Mesendoderm (in vitro differentiated cells): ENCODE results near the gene COA5.

Source experiments
- DNase-seq: peaks from one replicate; pipeline ENCODE4 v3.0.0; 2013
- H2AK5ac ChIP-seq: 2 replicates; pipeline ENCODE4 v1.6.1; 2013; ENCODE audit warnings: low read length, inconsistent platforms
- H2BK120ac ChIP-seq: 2 replicates; pipeline ENCODE4 v1.6.1; 2013; ENCODE audit warnings: low read depth, mild to moderate bottlenecking, low read length, moderate library complexity, mixed read lengths
- H2BK15ac ChIP-seq: replicated peaks from 2 replicates; pipeline ENCODE4 v1.6.1; 2013; ENCODE audit warnings: low read depth, mild to moderate bottlenecking, moderate library complexity
- H2BK5ac ChIP-seq: 2 replicates; pipeline ENCODE4 v1.6.1; 2013; ENCODE audit warnings: low read length, inconsistent platforms
- H3K18ac ChIP-seq: 2 replicates; pipeline ENCODE4 v1.6.1; 2013; ENCODE audit warnings: mild to moderate bottlenecking, low read length, mixed read lengths
- H3K23ac ChIP-seq: one replicate; pipeline ENCODE4 v1.6.1; 2013; ENCODE audit warnings: low read length
- H3K27ac ChIP-seq: 2 replicates; pipeline ENCODE4 v1.5.1; 2013; ENCODE audit warnings: low read depth, mild to moderate bottlenecking, inconsistent platforms, low read length, moderate library complexity
- H3K27me3 ChIP-seq: 2 replicates; pipeline ENCODE4 v1.6.1; 2013; ENCODE audit warnings: low read length, control low read depth, mild to moderate bottlenecking, inconsistent platforms; ENCODE audit not compliant: insufficient read depth, poor library complexity
- H3K36me3 ChIP-seq: 2 replicates; pipeline ENCODE4 v1.6.1; 2013; ENCODE audit warnings: low read length, inconsistent platforms; ENCODE audit not compliant: control insufficient read depth, insufficient read depth
- H3K4ac ChIP-seq: one replicate; pipeline ENCODE4 v1.6.1; 2013; ENCODE audit warnings: low read depth, mild to moderate bottlenecking, low read length, moderate library complexity
- H3K4me1 ChIP-seq: 2 replicates; pipeline ENCODE4 v1.6.1; 2013; ENCODE audit warnings: low read depth, low read length, inconsistent platforms; ENCODE audit not compliant: control insufficient read depth
- H3K4me2 ChIP-seq: 2 replicates; pipeline ENCODE4 v1.6.1; 2013; ENCODE audit warnings: low read length
- H3K4me3 ChIP-seq: 2 replicates; pipeline ENCODE4 v1.5.1; 2013; ENCODE audit warnings: mild to moderate bottlenecking, low read length
- H3K56ac ChIP-seq: one replicate; pipeline ENCODE4 v1.6.1; 2013; ENCODE audit warnings: low read length
- H3K79me1 ChIP-seq: 2 replicates; pipeline ENCODE4 v1.6.1; 2013; ENCODE audit warnings: low read length, inconsistent platforms
- H3K79me2 ChIP-seq: 2 replicates; pipeline ENCODE4 v1.6.1; 2013; ENCODE audit warnings: mild to moderate bottlenecking, low read length; ENCODE audit not compliant: control insufficient read depth, insufficient read depth
- H3K9ac ChIP-seq: 2 replicates; pipeline ENCODE4 v1.6.1; 2013; ENCODE audit warnings: low read length, inconsistent platforms
- H4K5ac ChIP-seq: one replicate; pipeline ENCODE4 v1.6.1; 2013; ENCODE audit warnings: low read length
- H4K8ac ChIP-seq: one replicate; pipeline ENCODE4 v1.6.1; 2013; ENCODE audit warnings: low read depth, mild to moderate bottlenecking, control low read depth, low read length, moderate library complexity
- WGBS: extraction: QIAGEN DNeasy Blood & Tissue Kit; methylation state at CpG from one replicate; pipeline ENCODE4 v1.1.7; 2013; ENCODE audit warnings: low lambda C conversion rate, missing lambda C conversion rate; ENCODE audit not compliant: insufficient coverage; ENCODE audit errors: extremely low coverage; 5-methylcytosine and 5-hydroxymethylcytosine counted together

The COA5 gene

DNA sequence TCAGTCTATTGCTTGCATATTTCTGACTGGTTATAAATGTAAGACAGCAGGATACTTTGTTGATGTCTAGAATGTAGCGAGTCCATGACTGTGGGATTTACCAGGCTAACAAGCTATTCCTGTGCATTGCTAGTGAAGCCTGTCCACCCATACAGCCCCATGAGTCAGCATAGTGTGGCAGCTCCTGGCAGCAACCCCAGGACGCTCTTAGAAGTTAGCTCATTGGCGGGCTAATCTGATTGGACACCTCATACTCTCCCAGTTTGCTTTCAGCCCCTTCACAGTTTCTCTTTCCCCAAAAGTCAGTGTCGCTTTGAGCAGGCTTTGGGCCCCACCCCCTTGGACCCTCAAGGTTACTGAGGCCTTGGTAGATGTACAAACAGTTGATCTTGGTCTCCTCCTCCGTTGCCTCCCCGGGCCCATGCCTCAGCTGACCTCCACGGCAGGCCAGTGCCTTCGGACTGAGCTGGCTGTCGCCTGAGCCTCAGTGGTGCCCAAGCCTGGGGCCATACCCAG, 48.0 kb downstream of the COA5 start:
- Histone ChIP-seq H3K4me1 (no peaks in the 10 kb centered on the region), H3K27ac (no peak overlapping the region), H2BK15ac (no peak overlapping the region), H3K4me2 (no peak overlapping the region), H3K9ac (no peak overlapping the region), H3K79me1 (no peaks in the 10 kb centered on the region), H4K5ac (no peak overlapping the region), H4K8ac (no peak overlapping the region), H3K23ac (no peak overlapping the region), H2AK5ac (no peak overlapping the region), H3K18ac (no peak overlapping the region), H3K56ac (no peak overlapping the region), H3K4me3 (no peak overlapping the region), H3K27me3 (no peaks in the 10 kb centered on the region), H3K4ac (no peak overlapping the region), H3K36me3 (peaks cover 11% of the 10 kb centered on the region), H2BK120ac (no peak overlapping the region), H3K79me2 (no peaks in the 10 kb centered on the region), H2BK5ac (no peak overlapping the region)
- no peak for DNase-seq
- no CpG with 5 or more reads among the region's 9 CpGs for WGBS

DNA sequence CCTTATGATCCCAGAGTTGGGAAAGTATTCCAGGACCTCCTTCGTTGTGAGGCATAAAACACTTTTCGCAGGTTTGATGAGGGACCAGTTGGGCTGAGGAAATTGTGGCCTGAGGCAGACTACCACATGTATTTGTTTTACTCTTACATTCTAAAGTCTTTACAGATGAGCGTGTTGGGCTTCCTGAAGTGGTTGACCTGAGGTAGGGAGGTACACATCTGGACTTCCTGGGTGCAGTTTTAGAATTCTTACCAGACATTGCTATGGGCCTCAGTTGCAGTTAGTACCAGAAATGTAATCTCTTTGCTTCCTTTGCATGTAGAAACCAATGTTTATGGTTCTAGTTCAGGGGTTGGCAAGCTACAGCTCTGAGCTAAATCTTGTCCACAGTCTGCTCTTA, 48.7 kb downstream of the COA5 start:
- no peak overlapping the region for H3K23ac ChIP-seq
- no peak overlapping the region for H3K56ac ChIP-seq
- no CpG with 5 or more reads among the region's 3 CpGs for WGBS
- no peak overlapping the region for H3K4ac ChIP-seq
- H3K27me3 ChIP-seq, result no peaks in the 10 kb centered on the region
- no peak for DNase-seq
- H3K36me3 ChIP-seq, result peaks cover 14% of the 10 kb centered on the region
- H2BK120ac ChIP-seq, result no peak overlapping the region
- no peak overlapping the region for H4K8ac ChIP-seq
- no peaks in the 10 kb centered on the region for H3K4me1 ChIP-seq
- no peaks in the 10 kb centered on the region for H3K79me1 ChIP-seq
- no peaks in the 10 kb centered on the region for H3K79me2 ChIP-seq
- H3K4me3 ChIP-seq, result no peak overlapping the region
- H4K5ac ChIP-seq, result no peak overlapping the region
- H3K18ac ChIP-seq, result no peak overlapping the region
- no peak overlapping the region for H3K4me2 ChIP-seq
- H2BK15ac ChIP-seq, result no peak overlapping the region
- H2BK5ac ChIP-seq, result no peak overlapping the region
- H3K9ac ChIP-seq, result no peak overlapping the region
- H3K27ac ChIP-seq, result no peak overlapping the region
- no peak overlapping the region for H2AK5ac ChIP-seq

GRCh38 chr2:98558852-98559530, 49.3 kb downstream of the COA5 start:
- no peak for DNase-seq
- H3K4me1 ChIP-seq, result no peaks in the 10 kb centered on the region
- WGBS, result no CpG with 5 or more reads among the region's 16 CpGs
- no peak overlapping the region for H3K56ac ChIP-seq
- H4K8ac ChIP-seq, result no peak overlapping the region
- no peaks in the 10 kb centered on the region for H3K27me3 ChIP-seq
- no peak overlapping the region for H2BK5ac ChIP-seq
- H3K23ac ChIP-seq, result no peak overlapping the region
- H2BK120ac ChIP-seq, result no peak overlapping the region
- H3K4me2 ChIP-seq, result no peak overlapping the region
- H3K79me2 ChIP-seq, result no peaks in the 10 kb centered on the region
- H3K4ac ChIP-seq, result no peak overlapping the region
- no peak overlapping the region for H4K5ac ChIP-seq
- peaks cover 20% of the 10 kb centered on the region for H3K36me3 ChIP-seq
- no peak overlapping the region for H2BK15ac ChIP-seq
- H3K4me3 ChIP-seq, result no peak overlapping the region
- H3K9ac ChIP-seq, result no peak overlapping the region
- no peak overlapping the region for H2AK5ac ChIP-seq
- no peak overlapping the region for H3K27ac ChIP-seq
- no peaks in the 10 kb centered on the region for H3K79me1 ChIP-seq
- H3K18ac ChIP-seq, result no peak overlapping the region

DNA sequence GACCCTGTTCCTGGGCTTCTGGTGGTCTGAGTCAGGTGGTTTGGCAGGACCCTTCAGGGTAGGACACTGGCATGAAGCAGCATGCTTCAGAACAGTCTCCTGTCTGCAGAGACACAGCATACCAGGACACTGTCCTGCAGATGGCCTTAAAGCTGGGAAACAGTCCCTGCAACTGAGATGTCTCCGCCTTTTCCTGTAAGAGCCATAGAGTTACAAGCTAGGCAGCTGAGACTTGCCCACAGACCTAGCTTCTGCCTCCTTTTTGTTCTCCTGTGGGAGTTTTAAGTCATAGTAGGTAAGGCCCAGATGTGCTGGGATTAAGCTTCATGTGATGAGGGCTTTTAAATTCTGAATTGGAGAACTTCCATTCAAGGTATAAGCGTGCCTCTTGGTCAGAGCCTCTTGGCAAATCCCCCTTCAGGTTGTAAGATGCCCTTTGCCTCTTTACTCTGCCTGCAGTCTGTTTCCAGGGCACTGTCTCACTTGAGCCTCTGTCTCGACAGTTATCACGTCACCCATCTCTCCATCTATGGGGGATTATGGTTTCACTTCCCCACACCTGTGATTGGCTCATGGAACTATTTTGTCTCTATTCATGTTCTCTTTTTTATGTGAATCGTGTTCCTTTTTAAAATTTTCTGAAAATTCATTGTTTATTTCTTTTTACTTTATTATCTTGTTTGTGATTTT, 51.8 kb downstream of the COA5 start:
- Histone ChIP-seq H3K79me2 (no peaks in the 10 kb centered on the region), H3K56ac (no peak overlapping the region), H3K9ac (no peak overlapping the region), H2BK15ac (no peak overlapping the region), H4K8ac (no peak overlapping the region), H2AK5ac (no peak overlapping the region), H3K4me2 (no peak overlapping the region), H2BK5ac (no peak overlapping the region), H3K36me3 (peaks cover 29% of the 10 kb centered on the region), H3K79me1 (no peaks in the 10 kb centered on the region), H3K27me3 (no peaks in the 10 kb centered on the region), H2BK120ac (no peak overlapping the region), H3K23ac (no peak overlapping the region), H3K4me1 (no peaks in the 10 kb centered on the region), H3K4ac (no peak overlapping the region), H4K5ac (no peak overlapping the region), H3K18ac (no peak overlapping the region), H3K27ac (no peak overlapping the region), H3K4me3 (no peak overlapping the region)
- no CpG with 5 or more reads among the region's 5 CpGs for WGBS
- no peak for DNase-seq

DNA sequence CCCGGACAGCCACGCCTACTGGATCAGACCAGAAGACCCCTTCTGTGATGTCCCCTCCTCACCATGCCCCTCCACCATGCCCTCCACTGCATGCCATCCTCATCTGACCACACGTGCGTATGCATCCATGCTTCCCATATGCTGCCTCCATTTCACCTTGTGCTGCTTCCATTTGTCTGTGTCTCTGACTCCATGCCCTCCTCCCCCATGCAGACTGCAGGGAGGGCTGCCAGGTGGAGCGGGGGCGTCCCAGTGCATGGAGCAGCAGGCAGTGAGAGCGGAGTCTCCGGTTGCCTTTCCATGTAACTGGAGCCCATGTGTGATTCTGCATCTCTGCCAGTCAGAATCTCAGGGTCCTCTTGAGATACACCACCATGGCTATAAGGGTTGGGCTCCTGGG, 52.6 kb downstream of the COA5 start:
- H3K27me3 ChIP-seq, result no peaks in the 10 kb centered on the region
- H3K56ac ChIP-seq, result no peak overlapping the region
- H2BK15ac ChIP-seq, result no peak overlapping the region
- no peak overlapping the region for H3K4me2 ChIP-seq
- no peak overlapping the region for H3K23ac ChIP-seq
- no CpG with 5 or more reads among the region's 8 CpGs for WGBS
- no peak for DNase-seq
- no peaks in the 10 kb centered on the region for H3K79me2 ChIP-seq
- H3K9ac ChIP-seq, result no peak overlapping the region
- no peak overlapping the region for H2BK120ac ChIP-seq
- no peak overlapping the region for H4K8ac ChIP-seq
- no peak overlapping the region for H2BK5ac ChIP-seq
- H3K4ac ChIP-seq, result no peak overlapping the region
- no peaks in the 10 kb centered on the region for H3K79me1 ChIP-seq
- H3K4me1 ChIP-seq, result no peaks in the 10 kb centered on the region
- H3K36me3 ChIP-seq, result peaks cover 30% of the 10 kb centered on the region
- H3K4me3 ChIP-seq, result no peak overlapping the region
- no peak overlapping the region for H3K18ac ChIP-seq
- no peak overlapping the region for H4K5ac ChIP-seq
- no peak overlapping the region for H2AK5ac ChIP-seq
- H3K27ac ChIP-seq, result no peak overlapping the region
